SK-N-SH (cell line): ENCODE data around the gene FHOD3.

Experiments used
- EP300 ChIP-seq, 2 experiments: IDR thresholded peaks; 2 replicates each; pipeline versions ENCODE4 v1.4.0 to v1.6.1; 2012; ENCODE audit warnings: borderline replicate concordance in 1 of 2, low read depth in 1 of 2, low read length in 1 of 2
- EZH2phosphoT487 ChIP-seq: fragments of 200-600 bp; sonication (generic); IDR thresholded peaks from 2 replicates; pipeline ENCODE4 v1.6.1; 2017; ENCODE audit warnings: low read depth, mixed run types, mild to moderate bottlenecking, antibody characterized with exemption, moderate library complexity, borderline replicate concordance
- FOXM1 ChIP-seq: IDR thresholded peaks from 2 replicates; pipeline ENCODE4 v1.4.0; 2012; ENCODE audit warnings: low read depth, mild to moderate bottlenecking
- MEF2A ChIP-seq: IDR thresholded peaks from 2 replicates; pipeline ENCODE4 v1.4.0; 2012; ENCODE audit warnings: low read depth, borderline replicate concordance
- POLR2AphosphoS5 ChIP-seq: IDR thresholded peaks from 2 replicates; pipeline ENCODE4 v1.6.1; 2012; ENCODE audit warnings: low read depth, low read length
- USF1 ChIP-seq: IDR thresholded peaks from 2 replicates; pipeline ENCODE4 v1.4.0; 2012; ENCODE audit warnings: low read depth, borderline replicate concordance
- TF ChIP-seq, protein P1 (sequence below): IDR thresholded peaks from 2 replicates; pipeline ENCODE4 v1.6.1; 2012; ENCODE audit warnings: mild to moderate bottlenecking, low read depth, low read length, moderate library complexity

DNA sequence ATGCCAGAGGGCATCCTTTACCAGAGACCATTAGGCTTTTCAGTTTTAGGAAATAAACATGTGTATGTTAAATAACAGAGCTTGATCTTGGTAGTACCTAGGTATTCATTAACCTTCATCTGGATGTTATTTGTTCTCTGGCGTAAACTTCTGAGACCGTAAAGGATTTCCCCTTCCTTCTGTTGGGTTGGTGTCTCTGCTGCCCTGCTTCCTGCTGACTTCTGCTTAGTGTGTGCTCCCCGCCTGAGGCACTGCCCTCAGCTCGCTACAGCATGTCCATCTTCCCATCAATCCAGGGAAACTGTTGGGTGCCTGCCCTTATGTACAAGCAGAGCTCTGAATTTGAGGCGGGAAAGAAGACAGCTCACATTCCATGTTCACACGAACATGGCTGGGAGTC is 353.4 kb downstream of the FHOD3 start:
- TF ChIP-seq POLR2AphosphoS5 (no peak), EZH2phosphoT487 (no peak), USF1 (no peak), EP300 (IDR thresholded peaks at IDR 0.05; ENCODE audit: borderline replicate concordance in 1 of 2, low read depth in 1 of 2, low read length in 1 of 2) (no peak), MEF2A (no peak), FOXM1 (no peak)
- TF ChIP-seq, protein P1, sequence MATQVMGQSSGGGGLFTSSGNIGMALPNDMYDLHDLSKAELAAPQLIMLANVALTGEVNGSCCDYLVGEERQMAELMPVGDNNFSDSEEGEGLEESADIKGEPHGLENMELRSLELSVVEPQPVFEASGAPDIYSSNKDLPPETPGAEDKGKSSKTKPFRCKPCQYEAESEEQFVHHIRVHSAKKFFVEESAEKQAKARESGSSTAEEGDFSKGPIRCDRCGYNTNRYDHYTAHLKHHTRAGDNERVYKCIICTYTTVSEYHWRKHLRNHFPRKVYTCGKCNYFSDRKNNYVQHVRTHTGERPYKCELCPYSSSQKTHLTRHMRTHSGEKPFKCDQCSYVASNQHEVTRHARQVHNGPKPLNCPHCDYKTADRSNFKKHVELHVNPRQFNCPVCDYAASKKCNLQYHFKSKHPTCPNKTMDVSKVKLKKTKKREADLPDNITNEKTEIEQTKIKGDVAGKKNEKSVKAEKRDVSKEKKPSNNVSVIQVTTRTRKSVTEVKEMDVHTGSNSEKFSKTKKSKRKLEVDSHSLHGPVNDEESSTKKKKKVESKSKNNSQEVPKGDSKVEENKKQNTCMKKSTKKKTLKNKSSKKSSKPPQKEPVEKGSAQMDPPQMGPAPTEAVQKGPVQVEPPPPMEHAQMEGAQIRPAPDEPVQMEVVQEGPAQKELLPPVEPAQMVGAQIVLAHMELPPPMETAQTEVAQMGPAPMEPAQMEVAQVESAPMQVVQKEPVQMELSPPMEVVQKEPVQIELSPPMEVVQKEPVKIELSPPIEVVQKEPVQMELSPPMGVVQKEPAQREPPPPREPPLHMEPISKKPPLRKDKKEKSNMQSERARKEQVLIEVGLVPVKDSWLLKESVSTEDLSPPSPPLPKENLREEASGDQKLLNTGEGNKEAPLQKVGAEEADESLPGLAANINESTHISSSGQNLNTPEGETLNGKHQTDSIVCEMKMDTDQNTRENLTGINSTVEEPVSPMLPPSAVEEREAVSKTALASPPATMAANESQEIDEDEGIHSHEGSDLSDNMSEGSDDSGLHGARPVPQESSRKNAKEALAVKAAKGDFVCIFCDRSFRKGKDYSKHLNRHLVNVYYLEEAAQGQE: no peak
